GM12873 (cell line): ENCODE data around the gene NUP98.

Experiments
- TF ChIP-seq, protein P1 (sequence below): IDR thresholded peaks from 2 replicates; pipeline ENCODE4 v1.5.1; 2012; ENCODE audit warnings: low read depth, mild to moderate bottlenecking, moderate library complexity, low read length, control low read depth; ENCODE audit not compliant: insufficient read depth; ENCODE audit errors: missing control alignments

NUP98 gene

DNA sequence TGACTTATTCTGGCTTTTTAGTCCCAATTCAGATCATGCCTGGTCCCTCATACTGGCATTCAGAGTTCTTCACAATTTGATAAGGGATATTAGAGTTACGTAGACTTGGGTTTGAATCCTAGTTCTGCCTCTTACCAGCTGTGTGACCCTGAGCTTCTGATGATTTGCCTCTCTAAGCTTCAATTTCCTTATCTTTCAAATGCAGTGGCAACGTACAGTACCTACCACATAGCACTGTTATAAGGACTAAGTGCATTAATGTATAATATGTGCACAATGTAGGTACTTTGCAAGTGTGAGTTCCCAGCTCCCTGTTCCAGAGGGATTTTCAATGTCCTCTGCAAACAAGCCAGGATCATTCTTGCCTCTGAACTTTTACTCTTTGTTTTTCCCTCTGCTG is 36.1 kb upstream of the NUP98 start:
- TF ChIP-seq, protein P1, sequence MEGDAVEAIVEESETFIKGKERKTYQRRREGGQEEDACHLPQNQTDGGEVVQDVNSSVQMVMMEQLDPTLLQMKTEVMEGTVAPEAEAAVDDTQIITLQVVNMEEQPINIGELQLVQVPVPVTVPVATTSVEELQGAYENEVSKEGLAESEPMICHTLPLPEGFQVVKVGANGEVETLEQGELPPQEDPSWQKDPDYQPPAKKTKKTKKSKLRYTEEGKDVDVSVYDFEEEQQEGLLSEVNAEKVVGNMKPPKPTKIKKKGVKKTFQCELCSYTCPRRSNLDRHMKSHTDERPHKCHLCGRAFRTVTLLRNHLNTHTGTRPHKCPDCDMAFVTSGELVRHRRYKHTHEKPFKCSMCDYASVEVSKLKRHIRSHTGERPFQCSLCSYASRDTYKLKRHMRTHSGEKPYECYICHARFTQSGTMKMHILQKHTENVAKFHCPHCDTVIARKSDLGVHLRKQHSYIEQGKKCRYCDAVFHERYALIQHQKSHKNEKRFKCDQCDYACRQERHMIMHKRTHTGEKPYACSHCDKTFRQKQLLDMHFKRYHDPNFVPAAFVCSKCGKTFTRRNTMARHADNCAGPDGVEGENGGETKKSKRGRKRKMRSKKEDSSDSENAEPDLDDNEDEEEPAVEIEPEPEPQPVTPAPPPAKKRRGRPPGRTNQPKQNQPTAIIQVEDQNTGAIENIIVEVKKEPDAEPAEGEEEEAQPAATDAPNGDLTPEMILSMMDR = no peak

DNA sequence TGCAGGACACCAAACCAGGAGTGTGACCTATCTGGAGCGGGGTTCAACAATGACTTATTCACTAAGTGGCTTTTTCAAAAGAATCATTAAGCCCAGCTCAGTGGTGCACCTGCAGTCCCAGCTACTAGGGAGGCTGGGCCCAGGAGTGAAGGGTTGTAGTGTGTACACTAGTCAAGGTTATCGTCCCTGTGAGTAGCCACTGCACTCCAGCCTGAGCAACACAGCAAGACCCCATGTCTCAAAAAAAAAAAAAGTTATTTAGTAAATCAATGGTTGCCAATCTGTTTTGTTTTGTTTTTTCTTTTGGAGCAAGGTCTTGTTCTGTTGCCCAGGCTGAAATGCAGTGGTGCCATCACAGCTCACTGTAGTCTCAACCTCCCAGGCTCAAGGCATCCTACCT is 35.5 kb upstream of the NUP98 start:
- TF ChIP-seq, protein P1 = no peak

DNA sequence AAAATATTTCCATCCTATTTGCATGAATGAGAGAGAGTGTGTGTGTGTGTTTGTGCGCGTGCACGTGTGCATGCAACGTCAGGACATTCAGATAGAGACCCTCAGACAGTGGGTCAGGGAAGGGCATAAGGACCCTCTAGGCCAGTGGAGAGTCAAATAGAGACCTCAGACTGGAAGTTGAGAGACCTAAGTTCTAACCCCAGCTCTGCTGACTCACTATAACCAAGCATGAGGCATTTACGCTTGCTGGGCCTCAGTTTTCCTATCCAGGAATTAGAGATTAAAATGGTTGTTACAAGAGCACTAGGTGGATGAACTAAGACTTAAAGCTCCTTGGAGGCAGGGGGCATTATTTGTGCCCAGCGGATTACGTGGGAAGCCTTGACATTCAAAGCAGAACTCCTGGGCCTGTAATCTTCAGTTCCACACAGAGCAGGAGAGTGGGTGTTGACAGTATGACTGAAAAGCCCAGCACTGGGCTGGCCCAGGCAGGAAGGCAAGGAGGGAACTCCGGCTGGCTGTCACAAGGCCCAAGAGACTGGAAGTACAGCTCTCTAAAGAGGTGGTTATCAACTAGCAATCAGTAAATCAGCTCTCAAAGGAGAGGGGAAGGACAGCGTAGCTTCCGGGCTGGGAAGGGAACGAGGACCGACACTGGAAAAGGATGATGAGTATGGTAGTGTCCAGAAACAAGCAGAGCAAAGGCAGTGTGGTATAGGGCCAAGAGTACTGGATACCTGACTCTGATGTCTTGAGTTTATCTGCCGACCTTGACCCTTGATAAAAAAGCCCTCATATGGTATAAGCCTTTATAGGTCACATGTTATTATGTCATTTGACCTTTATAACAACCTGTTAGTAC is 34.3 kb upstream of the NUP98 start:
- TF ChIP-seq, protein P1 = no peak

DNA sequence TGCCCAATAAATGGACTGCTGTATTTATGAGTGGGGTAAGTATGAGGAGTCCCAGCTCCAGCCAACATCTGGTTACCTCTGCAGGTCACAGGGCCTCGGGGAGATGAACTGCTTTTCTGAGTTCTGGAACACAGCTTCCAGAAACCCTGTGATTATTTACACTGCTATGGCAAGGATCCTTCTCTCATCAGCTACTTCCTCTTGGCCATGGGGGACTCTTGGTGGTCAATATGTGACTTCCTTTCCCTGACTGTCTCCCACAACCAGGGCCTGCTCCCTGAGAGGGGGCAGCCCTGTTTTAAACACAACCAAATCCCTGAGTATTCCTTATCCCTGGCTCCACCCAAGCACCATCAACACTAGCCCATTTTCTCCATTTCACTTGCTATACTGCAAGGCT is 33.4 kb upstream of the NUP98 start:
- TF ChIP-seq, protein P1 = no peak

DNA sequence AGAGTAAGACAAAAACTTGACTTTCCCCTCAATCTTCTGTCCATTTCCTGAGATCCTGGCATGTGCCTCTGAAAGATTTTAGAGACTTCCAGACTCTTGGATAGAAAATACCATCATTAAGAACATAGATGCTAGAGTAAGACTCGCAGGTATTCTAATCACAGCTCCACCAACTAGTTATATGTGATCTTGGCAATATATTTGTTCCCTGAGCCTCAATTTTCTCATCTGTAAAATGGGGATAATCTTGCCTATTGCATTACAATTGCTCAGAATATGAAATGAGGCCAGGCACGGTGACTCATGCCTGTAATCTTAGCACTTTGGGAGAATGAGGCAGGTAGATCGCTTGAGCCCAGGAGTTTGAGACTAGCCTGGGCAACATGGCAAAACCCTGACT is 32.7 kb upstream of the NUP98 start:
- TF ChIP-seq, protein P1 = no peak

DNA sequence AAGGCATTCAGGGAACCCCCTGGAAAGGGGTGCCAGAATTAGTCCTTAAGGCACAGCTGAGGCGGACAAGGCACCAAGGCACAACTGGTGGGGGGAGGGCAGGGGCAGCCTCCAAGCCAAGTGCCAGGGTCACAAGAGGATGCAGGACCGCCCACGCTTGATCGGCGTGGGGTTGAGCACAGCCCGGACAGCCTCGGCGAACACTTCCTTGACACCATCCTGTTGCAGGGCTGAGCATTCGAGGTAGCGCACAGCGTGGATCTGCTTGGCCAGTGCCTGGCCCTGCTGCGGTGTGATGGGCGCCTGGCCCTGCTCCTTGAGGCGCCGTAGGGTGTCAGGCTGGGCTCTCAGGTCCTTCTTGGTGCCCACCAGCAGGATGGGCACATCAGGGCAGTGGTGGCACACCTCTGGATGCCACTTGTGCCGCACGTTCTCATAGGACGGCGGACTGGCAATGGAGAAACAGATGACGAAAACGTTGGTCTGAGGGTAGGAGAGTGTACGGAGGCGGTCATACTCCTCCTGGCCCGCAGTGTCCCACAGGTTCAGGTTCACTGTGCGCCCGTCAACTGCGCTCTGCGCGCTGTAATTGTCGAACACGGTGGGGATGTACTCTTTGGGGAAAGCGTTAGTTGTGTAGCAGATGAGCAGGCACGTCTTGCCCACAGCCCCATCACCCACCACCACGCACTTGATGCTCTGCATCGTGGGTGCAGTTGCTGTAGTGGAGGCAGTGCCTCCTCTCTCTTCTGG is 30.3 kb upstream of the NUP98 start:
- TF ChIP-seq, protein P1 = no peak

DNA sequence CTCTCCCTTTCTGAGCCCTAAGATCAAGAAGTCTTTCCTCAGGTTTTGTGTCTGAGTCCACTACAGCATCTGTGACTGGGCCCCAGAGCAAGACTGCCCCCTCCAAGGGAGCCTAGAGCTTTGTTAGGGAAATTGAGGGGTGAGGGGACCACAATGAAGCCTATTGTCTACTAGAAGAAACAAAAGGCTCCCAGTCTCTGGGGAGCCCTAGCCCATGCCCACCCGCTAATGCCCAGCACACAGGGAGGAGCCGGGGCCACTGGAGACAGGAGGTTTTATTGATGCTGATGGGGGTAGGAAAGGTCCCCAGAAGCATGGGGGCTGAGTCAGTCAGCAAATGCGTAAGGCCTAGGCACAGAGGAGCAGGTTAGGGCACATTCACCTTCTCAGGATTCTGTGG is 29.4 kb upstream of the NUP98 start:
- TF ChIP-seq, protein P1 = no peak
